Prostate gland (tissue), 2 donors: ENCODE results near the gene CCDC43. TPM values are rescaled to one million over a fixed set of nuclear protein-coding genes. Genes with fewer than 3 reads are reported as not detected.
"Not testable (repeated sequence)": the region's sequence is repeated elsewhere in the genome, so short reads cannot be mapped to it uniquely, and the experiment has no call there.

Experiments used
- DNase-seq: peaks from one replicate; pipeline ENCODE4 v3.0.0-alpha.2; 2019; ENCODE audit warnings: low spot score
- H3K27ac ChIP-seq, 2 donors: fragments of 200-600 bp; sonication (generic); 2 replicates each; pipeline ENCODE4 v1.5.1; 2017 to 2019
- H3K27me3 ChIP-seq: fragments of 200-600 bp; sonication (generic); replicated peaks from 2 replicates; pipeline ENCODE4 v1.5.1; 2019; ENCODE audit not compliant: insufficient read depth
- H3K36me3 ChIP-seq, 2 donors: fragments of 200-600 bp; sonication (generic); 1 replicate in 1 of 2; 2 replicates in 1 of 2; pipeline versions ENCODE4 v1.5.1 to v1.8.1; 2017 to 2019
- H3K4me1 ChIP-seq: fragments of 200-600 bp; sonication (generic); replicated peaks from 2 replicates; pipeline ENCODE4 v1.5.1; 2019
- H3K4me3 ChIP-seq, 2 donors: fragments of 200-600 bp; sonication (generic); 2 replicates each; pipeline ENCODE4 v1.5.1; 2017 to 2019
- H3K9me3 ChIP-seq: fragments of 200-600 bp; sonication (generic); 2 replicates; pipeline ENCODE4 v1.5.1; 2017
- CTCF ChIP-seq, 4 experiments: fragments of 200-600 bp in 2 of 4; fragments of 450-650 bp in 2 of 4; sonication (generic) in 2 of 4; IDR thresholded peaks; 1 replicate in 3 of 4; 2 replicates in 1 of 4; pipeline ENCODE4 v1.5.1; 2016 to 2019; ENCODE audit warnings: antibody characterized with exemption in 4 of 4, mild to moderate bottlenecking in 2 of 4, moderate library complexity in 2 of 4
- POLR2A ChIP-seq: fragments of 450-650 bp; IDR thresholded peaks from one replicate; pipeline ENCODE4 v1.6.1; 2016; ENCODE audit warnings: antibody characterized with exemption, mild to moderate bottlenecking
- POLR2AphosphoS5 ChIP-seq: sonication (generic); formaldehyde crosslinking; IDR thresholded peaks from one replicate; pipeline ENCODE4 v1.6.1; 2017; ENCODE audit warnings: antibody characterized with exemption
- WGBS: methylation state at CpG from one replicate; pipeline ENCODE4 v1.1.5; 2018; 5-methylcytosine and 5-hydroxymethylcytosine counted together
- intact Hi-C: fragments of 100-400 bp; cut with DNase I; formaldehyde crosslinking; loops from one replicate; pipeline ENCODE4 v1.14.2; 2022
- total RNA-seq, 2 donors: library from RNA; depleted of rRNA; stranded (reverse); fragments of >200 nt; gene quantifications; one replicate each; pipeline ENCODE4 v1.1.0, GENCODE V29; 2016

CCDC43 gene
- total RNA-seq, 2 donors from 2014 or later: 17.2 to 21.9 TPM

- H3K27me3 ChIP-seq: no peaks in the 10 kb centered on the region
- intact Hi-C loops: loop anchor here (5.0 kb wide), 1 partner anchor 105 kb away; no protein-coding TSS in a partner anchor
- WGBS: 64% methylated on average over 1 of the region's 1 CpG
These were observed 52.5 kb downstream of the CCDC43 start for GRCh38 chr17:44637066-44637465.

GRCh38 chr17:44636562-44636961, 53.0 kb downstream of the CCDC43 start:
- WGBS: 28% methylated on average over 1 of the region's 1 CpG
- peak in 2 of 4 experiments; percentile 60 to 67 for TF ChIP-seq CTCF (IDR thresholded peaks at IDR 0.05)
- TF ChIP-seq POLR2AphosphoS5: no peak
- Histone ChIP-seq H3K36me3 (no peaks in the 10 kb centered on the region), H3K27ac (no peak overlapping the region), H3K27me3 (no peaks in the 10 kb centered on the region), H3K4me3 (no peak overlapping the region), H3K4me1 (no peaks in the 10 kb centered on the region), H3K9me3 (no peaks in the 10 kb centered on the region)
- no peak for DNase-seq
- intact Hi-C loops: loop anchor here (5.0 kb wide), 1 partner anchor 104 kb away; no protein-coding TSS in a partner anchor

More at GRCh38 chr17:44637066-44637465, 52.5 kb downstream of the CCDC43 start:
- H3K36me3 ChIP-seq: no peaks in the 10 kb centered on the region
- H3K9me3 ChIP-seq: no peaks in the 10 kb centered on the region
- no peak overlapping the region for H3K27ac ChIP-seq
- DNase-seq: no peak
- H3K4me3 ChIP-seq: no peak overlapping the region
- no peak for TF ChIP-seq POLR2AphosphoS5
- TF ChIP-seq POLR2A: no peak
- no peak for TF ChIP-seq CTCF (IDR thresholded peaks at IDR 0.05)
- no peaks in the 10 kb centered on the region for H3K4me1 ChIP-seq

- H3K4me1 ChIP-seq, H3K9me3 ChIP-seq, intact Hi-C loops, DNase-seq, H3K36me3 ChIP-seq, H3K27ac ChIP-seq, H3K27me3 ChIP-seq, H3K4me3 ChIP-seq: not testable (repeated sequence)
- WGBS: 67% methylated on average over 4 of the region's 4 CpGs
These were observed 55.2 kb downstream of the CCDC43 start for GRCh38 chr17:44634401-44634800.

- Histone ChIP-seq H3K4me3 (no peak overlapping the region), H3K27ac (no peak overlapping the region), H3K4me1 (no peaks in the 10 kb centered on the region), H3K27me3 (no peaks in the 10 kb centered on the region), H3K9me3 (no peaks in the 10 kb centered on the region), H3K36me3 (no peaks in the 10 kb centered on the region)
- intact Hi-C loops: no loop called here
- TF ChIP-seq POLR2AphosphoS5 (no peak), POLR2A (no peak), CTCF (IDR thresholded peaks at IDR 0.05) (no peak)
- no peak for DNase-seq
- WGBS: 80% methylated on average over 8 of the region's 8 CpGs
These were observed 55.6 kb downstream of the CCDC43 start for GRCh38 chr17:44633998-44634397.

GRCh38 chr17:44630703-44631102, 58.9 kb downstream of the CCDC43 start:
- intact Hi-C loops: no loop called here
- DNase-seq: no peak
- H3K27ac ChIP-seq: no peak overlapping the region
- no peaks in the 10 kb centered on the region for H3K9me3 ChIP-seq
- no peak overlapping the region for H3K4me3 ChIP-seq
- 91% methylated on average over 4 of the region's 4 CpGs for WGBS
- no peak for TF ChIP-seq CTCF (IDR thresholded peaks at IDR 0.05)
- no peak for TF ChIP-seq POLR2A
- no peak for TF ChIP-seq POLR2AphosphoS5
- H3K27me3 ChIP-seq: no peaks in the 10 kb centered on the region
- no peaks in the 10 kb centered on the region for H3K36me3 ChIP-seq
- H3K4me1 ChIP-seq: no peaks in the 10 kb centered on the region
